Stimulated activated memory B cell treated with anti-CD40 and anti-IgM and Interleukin-4, amounts not matched to agents 10 μg/mL and 1 μg/mL and 100 μg/mL, for 72 hours (primary cell): ENCODE measurements around the gene WNT9A.
"Not testable (repeated sequence)": the region's sequence is repeated elsewhere in the genome, so short reads cannot be mapped to it uniquely, and the experiment has no call there.

Experiments
- ATAC-seq: fragments of 150-1000 bp; cut with Tn5 transposase; 2 replicates; pipeline ENCODE4 v1.10.0; 2021
- H3K27ac Mint-ChIP-seq: one replicate; pipeline ENCODE4 v1.8.0; 2022; ENCODE audit warnings: mild to moderate bottlenecking, mixed read lengths
- H3K27me3 Mint-ChIP-seq: one replicate; pipeline ENCODE4 v1.8.0; 2022; ENCODE audit warnings: mixed read lengths
- H3K36me3 Mint-ChIP-seq: one replicate; pipeline ENCODE4 v1.8.0; 2022; ENCODE audit warnings: mixed read lengths
- H3K4me1 Mint-ChIP-seq: one replicate; pipeline ENCODE4 v1.8.0; 2022; ENCODE audit warnings: mixed read lengths
- H3K4me3 Mint-ChIP-seq: one replicate; pipeline ENCODE4 v1.8.0; 2022; ENCODE audit warnings: mild to moderate bottlenecking, moderate library complexity, mixed read lengths
- H3K9me3 Mint-ChIP-seq: one replicate; pipeline ENCODE4 v1.8.0; 2022; ENCODE audit warnings: mixed read lengths

Gene WNT9A

GRCh38 chr1:227947676-227948492, at the start of gene WNT9A:
Gene WNT9A, minus strand, starts transcription at chr1:227947932. Its CDS starts 45 bp downstream, at chr1:227947887.
- Mint-ChIP-seq H3K9me3 (no peaks in the 10 kb centered on the region), H3K4me1 (peaks cover 12% of the 10 kb centered on the region), H3K4me3 (peak within 1 kb of the TSS; percentile 57), H3K36me3 (no peaks in the 10 kb centered on the region), H3K27me3 (peaks cover 78% of the 10 kb centered on the region), H3K27ac (peak within 1 kb of the TSS; percentile 36)
- peak; percentile 40 for ATAC-seq

- peaks cover 27% of the 10 kb centered on the region for H3K27me3 Mint-ChIP-seq
- no peak overlapping the region for H3K27ac Mint-ChIP-seq
- H3K4me1 Mint-ChIP-seq = no peaks in the 10 kb centered on the region
These were observed 48.6 kb upstream of the WNT9A start for GRCh38 chr1:227996187-227996950.

GRCh38 chr1:227994632-227995300, 47.0 kb upstream of the WNT9A start:
- Mint-ChIP-seq H3K27me3 (peaks cover 27% of the 10 kb centered on the region), H3K4me1 (no peaks in the 10 kb centered on the region), H3K4me3 (no peak overlapping the region), H3K9me3 (peaks cover 23% of the 10 kb centered on the region), H3K36me3 (no peaks in the 10 kb centered on the region), H3K27ac (no peak overlapping the region)
- no peak for ATAC-seq

More at GRCh38 chr1:227996187-227996950, 48.6 kb upstream of the WNT9A start:
- Mint-ChIP-seq H3K4me3 (no peak overlapping the region), H3K9me3 (peaks cover 23% of the 10 kb centered on the region), H3K36me3 (no peaks in the 10 kb centered on the region)
- ATAC-seq = no peak

- peaks cover 6% of the 10 kb centered on the region for H3K9me3 Mint-ChIP-seq
- H3K36me3 Mint-ChIP-seq = peaks cover 7% of the 10 kb centered on the region
- peaks cover 51% of the 10 kb centered on the region for H3K27me3 Mint-ChIP-seq
- H3K27ac Mint-ChIP-seq = no peak overlapping the region
- H3K4me1 Mint-ChIP-seq = no peaks in the 10 kb centered on the region
- H3K4me3 Mint-ChIP-seq = no peak overlapping the region
- ATAC-seq = no peak
These were observed 39.4 kb upstream of the WNT9A start for GRCh38 chr1:227987181-227987580.

GRCh38 chr1:227975583-227976283, 28.0 kb upstream of the WNT9A start:
- H3K27ac Mint-ChIP-seq, ATAC-seq, H3K9me3 Mint-ChIP-seq, H3K36me3 Mint-ChIP-seq, H3K4me1 Mint-ChIP-seq, H3K4me3 Mint-ChIP-seq, H3K27me3 Mint-ChIP-seq: not testable (repeated sequence)

- ATAC-seq, H3K36me3 Mint-ChIP-seq, H3K9me3 Mint-ChIP-seq, H3K4me3 Mint-ChIP-seq, H3K27ac Mint-ChIP-seq, H3K4me1 Mint-ChIP-seq, H3K27me3 Mint-ChIP-seq: not testable (repeated sequence)
These were observed 26.1 kb upstream of the WNT9A start for GRCh38 chr1:227973724-227974288.

- ATAC-seq, H3K4me1 Mint-ChIP-seq, H3K27me3 Mint-ChIP-seq, H3K36me3 Mint-ChIP-seq, H3K27ac Mint-ChIP-seq, H3K9me3 Mint-ChIP-seq, H3K4me3 Mint-ChIP-seq: not testable (repeated sequence)
These were observed 25.2 kb upstream of the WNT9A start for GRCh38 chr1:227972843-227973374.

GRCh38 chr1:227972283-227972679, 24.5 kb upstream of the WNT9A start:
- H3K4me3 Mint-ChIP-seq, H3K36me3 Mint-ChIP-seq, H3K27me3 Mint-ChIP-seq, H3K27ac Mint-ChIP-seq, ATAC-seq, H3K9me3 Mint-ChIP-seq, H3K4me1 Mint-ChIP-seq: not testable (repeated sequence)

- H3K4me1 Mint-ChIP-seq, H3K27ac Mint-ChIP-seq, ATAC-seq, H3K27me3 Mint-ChIP-seq, H3K4me3 Mint-ChIP-seq, H3K9me3 Mint-ChIP-seq, H3K36me3 Mint-ChIP-seq: not testable (repeated sequence)
These were observed 24.0 kb upstream of the WNT9A start for GRCh38 chr1:227971643-227972282.

GRCh38 chr1:227971216-227971615, 23.5 kb upstream of the WNT9A start:
- H3K9me3 Mint-ChIP-seq, H3K27ac Mint-ChIP-seq, H3K36me3 Mint-ChIP-seq, H3K27me3 Mint-ChIP-seq, H3K4me1 Mint-ChIP-seq, H3K4me3 Mint-ChIP-seq, ATAC-seq: not testable (repeated sequence)

- not testable (repeated sequence) for ATAC-seq, H3K27ac Mint-ChIP-seq, H3K4me3 Mint-ChIP-seq, H3K36me3 Mint-ChIP-seq, H3K9me3 Mint-ChIP-seq, H3K27me3 Mint-ChIP-seq, H3K4me1 Mint-ChIP-seq
These were observed 22.6 kb upstream of the WNT9A start for GRCh38 chr1:227970076-227970995.

GRCh38 chr1:227967815-227968214, 20.1 kb upstream of the WNT9A start:
- H3K9me3 Mint-ChIP-seq, H3K4me3 Mint-ChIP-seq, H3K27ac Mint-ChIP-seq, H3K27me3 Mint-ChIP-seq, H3K4me1 Mint-ChIP-seq, H3K36me3 Mint-ChIP-seq, ATAC-seq: not testable (repeated sequence)

GRCh38 chr1:227966733-227967132, 19.0 kb upstream of the WNT9A start:
- not testable (repeated sequence) for H3K9me3 Mint-ChIP-seq, H3K4me1 Mint-ChIP-seq, H3K36me3 Mint-ChIP-seq, ATAC-seq, H3K27me3 Mint-ChIP-seq, H3K4me3 Mint-ChIP-seq, H3K27ac Mint-ChIP-seq
